ENCODE results near the gene ZKSCAN7. TPM values are rescaled to one million over a fixed set of nuclear protein-coding genes. Genes with fewer than 3 reads are reported as not detected.

Gene ZKSCAN7
- polyA plus RNA-seq, 1 of the 3 experiments (the other 2 are of a cell fraction), result 5.4 TPM

DNA sequence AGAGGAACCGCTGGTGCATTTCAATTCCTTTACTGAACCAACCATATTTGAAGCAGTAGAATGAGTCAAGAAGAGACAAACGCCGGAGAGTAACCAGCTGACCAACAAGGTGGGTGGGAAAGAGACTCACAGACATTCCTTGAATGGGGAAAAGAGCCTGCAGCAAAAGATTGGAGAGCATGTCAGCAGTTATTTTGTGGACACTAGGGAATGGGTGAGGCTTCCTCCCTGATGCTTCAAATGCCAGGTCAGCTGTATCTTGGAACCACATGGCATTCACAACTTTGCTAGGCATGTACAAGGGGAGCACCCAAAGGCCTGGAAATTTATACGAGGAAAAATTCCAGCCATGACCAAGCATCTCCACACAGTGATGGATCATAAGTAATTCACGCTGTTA lies 29.9 kb upstream of the ZKSCAN7 start:
- CTCF ChIA-PET, result no interaction called here
- DNase-seq, result no peak
- TF ChIP-seq NRF1 (IDR thresholded peaks at IDR 0.05; ENCODE audit: low read depth, low read length) (no peak), ELF1 (IDR thresholded peaks at IDR 0.05) (no peak), FOXJ3 (CRISPR knock-in tag; IDR thresholded peaks at IDR 0.05) (no peak), FOXM1 (IDR thresholded peaks at IDR 0.05; ENCODE audit: low read depth) (no peak), TCF12 (IDR thresholded peaks at IDR 0.05) (no peak), TAF1 (IDR thresholded peaks at IDR 0.05; ENCODE audit: borderline replicate concordance, low read depth, low read length) (no peak), RCOR1 (IDR thresholded peaks at IDR 0.05; ENCODE audit: low read length) (no peak), YY1 (IDR thresholded peaks at IDR 0.05; ENCODE audit: low read depth) (no peak), CHD2 (IDR thresholded peaks at IDR 0.05; ENCODE audit: low read length, partially characterized antibody) (no peak), RAD21 (IDR thresholded peaks at IDR 0.05; ENCODE audit: low read length) (no peak), GATA2 (CRISPR knock-in tag; IDR thresholded peaks at IDR 0.05) (no peak)
- TF ChIP-seq, protein P1, sequence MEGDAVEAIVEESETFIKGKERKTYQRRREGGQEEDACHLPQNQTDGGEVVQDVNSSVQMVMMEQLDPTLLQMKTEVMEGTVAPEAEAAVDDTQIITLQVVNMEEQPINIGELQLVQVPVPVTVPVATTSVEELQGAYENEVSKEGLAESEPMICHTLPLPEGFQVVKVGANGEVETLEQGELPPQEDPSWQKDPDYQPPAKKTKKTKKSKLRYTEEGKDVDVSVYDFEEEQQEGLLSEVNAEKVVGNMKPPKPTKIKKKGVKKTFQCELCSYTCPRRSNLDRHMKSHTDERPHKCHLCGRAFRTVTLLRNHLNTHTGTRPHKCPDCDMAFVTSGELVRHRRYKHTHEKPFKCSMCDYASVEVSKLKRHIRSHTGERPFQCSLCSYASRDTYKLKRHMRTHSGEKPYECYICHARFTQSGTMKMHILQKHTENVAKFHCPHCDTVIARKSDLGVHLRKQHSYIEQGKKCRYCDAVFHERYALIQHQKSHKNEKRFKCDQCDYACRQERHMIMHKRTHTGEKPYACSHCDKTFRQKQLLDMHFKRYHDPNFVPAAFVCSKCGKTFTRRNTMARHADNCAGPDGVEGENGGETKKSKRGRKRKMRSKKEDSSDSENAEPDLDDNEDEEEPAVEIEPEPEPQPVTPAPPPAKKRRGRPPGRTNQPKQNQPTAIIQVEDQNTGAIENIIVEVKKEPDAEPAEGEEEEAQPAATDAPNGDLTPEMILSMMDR (IDR thresholded peaks at IDR 0.05), result no peak

DNA sequence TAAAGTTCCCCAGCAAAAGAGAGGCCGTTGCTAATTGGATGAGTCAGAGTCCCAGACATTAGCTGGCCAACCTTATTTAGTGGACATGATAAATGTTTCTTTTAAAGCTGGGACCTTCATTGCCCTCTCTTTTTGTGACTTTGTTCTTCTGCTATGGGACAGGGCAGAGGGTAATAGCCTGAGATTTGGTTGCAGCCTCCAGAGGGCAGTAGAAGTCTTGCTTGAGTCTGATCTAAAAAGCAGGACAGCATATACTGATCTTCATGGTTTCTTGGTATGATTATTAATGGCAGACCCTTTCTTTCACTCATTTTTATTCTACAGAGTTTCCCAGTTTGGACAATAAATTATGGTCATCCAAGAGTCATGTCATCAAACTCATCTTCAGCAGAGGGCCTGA lies 25.1 kb upstream of the ZKSCAN7 start:
- H3K4me1 ChIP-seq (ENCODE audit: control insufficient read depth in 1 of 2, insufficient read depth in 2 of 2, low read depth in 1 of 2, low read length in 1 of 2), result peaks cover 0 to 2% of the 10 kb centered on the region in 2 experiments; a peak in 1 of 4 replicates
- CTCF ChIA-PET, result interaction anchor here (0.9 to 1.4 kb wide), 3 partner anchors 10 to 348 kb away, joined by 3 read pairs; no protein-coding TSS in a partner anchor

More for the DNA sequence above, 29.9 kb upstream of the ZKSCAN7 start:
- H3K4me3 ChIP-seq (ENCODE audit: low read depth in 2 of 2, low read length in 1 of 2), result no peak overlapping the region
- H4K20me1 ChIP-seq (ENCODE audit: insufficient read depth), result no peaks in the 10 kb centered on the region
- no peak overlapping the region for H3K27ac ChIP-seq (ENCODE audit: low read depth in 2 of 2, low read length in 1 of 2)
- POLR2A ChIA-PET, result no interaction called here
- no peaks in the 10 kb centered on the region for H3F3A ChIP-seq (replicated peaks; ENCODE audit: insufficient read depth)
- H2AFZ ChIP-seq (ENCODE audit: low read depth), result no peak overlapping the region
- no peaks in the 10 kb centered on the region; the same call in 1 of the 2 replicates for H3K27me3 ChIP-seq (ENCODE audit: insufficient read depth)
- no peaks in the 10 kb centered on the region for H3K9me3 ChIP-seq
- no peak overlapping the region for H3K4me2 ChIP-seq
- H3K79me2 ChIP-seq (ENCODE audit: insufficient read depth), result no peaks in the 10 kb centered on the region
- no peaks in the 10 kb centered on the region for H3K9me2 ChIP-seq
- WGBS (ENCODE audit: low lambda C conversion rate), result 46% methylated on average over 5 of the region's 5 CpGs
- H3K4me1 ChIP-seq (ENCODE audit: control insufficient read depth in 1 of 2, insufficient read depth in 2 of 2, low read depth in 1 of 2, low read length in 1 of 2), result no peaks in the 10 kb centered on the region
- no peaks in the 10 kb centered on the region for H3K36me3 ChIP-seq (replicated peaks in 1 of 2; ENCODE audit: control insufficient read depth in 1 of 2, insufficient read depth in 2 of 2, low read length in 1 of 2)
- H3K9ac ChIP-seq, result no peak overlapping the region

More for the DNA sequence above, 25.1 kb upstream of the ZKSCAN7 start:
- Histone ChIP-seq H3K9me2 (no peaks in the 10 kb centered on the region), H3K36me3 (replicated peaks in 1 of 2; ENCODE audit: control insufficient read depth in 1 of 2, insufficient read depth in 2 of 2, low read length in 1 of 2) (no peaks in the 10 kb centered on the region), H4K20me1 (ENCODE audit: insufficient read depth) (no peaks in the 10 kb centered on the region), H3K27ac (ENCODE audit: low read depth in 2 of 2, low read length in 1 of 2) (no peak overlapping the region), H2AFZ (ENCODE audit: low read depth) (no peak overlapping the region), H3K9me3 (no peaks in the 10 kb centered on the region), H3K9ac (no peak overlapping the region), H3F3A (replicated peaks; ENCODE audit: insufficient read depth) (no peaks in the 10 kb centered on the region), H3K79me2 (ENCODE audit: insufficient read depth) (no peaks in the 10 kb centered on the region), H3K4me3 (ENCODE audit: low read depth in 2 of 2, low read length in 1 of 2) (no peak overlapping the region), H3K27me3 (ENCODE audit: insufficient read depth) (no peaks in the 10 kb centered on the region; the same call in 1 of the 2 replicates), H3K4me2 (no peak overlapping the region)
- POLR2A ChIA-PET, result no interaction called here
- TF ChIP-seq RAD21 (IDR thresholded peaks at IDR 0.05; ENCODE audit: low read length) (peak; percentile 44), RXRA (IDR thresholded peaks at IDR 0.05; ENCODE audit: borderline replicate concordance, low read depth) (no peak)
- TF ChIP-seq, protein P1 (IDR thresholded peaks at IDR 0.05), result peak; percentile 36
- no peak for DNase-seq
- 0% methylated on average over 1 of the region's 1 CpG for WGBS (ENCODE audit: low lambda C conversion rate)

All from SK-N-SH (cell line).